Glutamatergic neuron (in vitro differentiated cells): Measurements from ENCODE around the gene ATP9A. TPM values are rescaled to one million over a fixed set of nuclear protein-coding genes. Genes with fewer than 3 reads are reported as not detected.

Experiments
- DNase-seq: peaks from one replicate; pipeline ENCODE4 v3.0.0; 2022
- H3K27ac Mint-ChIP-seq: one replicate; pipeline ENCODE4 v1.8.0; 2020; ENCODE audit warnings: mild to moderate bottlenecking, mixed read lengths, inconsistent platforms; ENCODE audit not compliant: unreplicated experiment
- H3K27me3 Mint-ChIP-seq: one replicate; pipeline ENCODE4 v1.8.0; 2020; ENCODE audit warnings: mild to moderate bottlenecking, moderate library complexity, mixed read lengths, inconsistent platforms; ENCODE audit not compliant: unreplicated experiment
- H3K36me3 Mint-ChIP-seq: one replicate; pipeline ENCODE4 v1.8.0; 2020; ENCODE audit warnings: mild to moderate bottlenecking, mixed read lengths, inconsistent platforms; ENCODE audit not compliant: unreplicated experiment
- H3K4me1 Mint-ChIP-seq: one replicate; pipeline ENCODE4 v1.8.0; 2020; ENCODE audit warnings: mild to moderate bottlenecking, low read depth, mixed read lengths, inconsistent platforms; ENCODE audit not compliant: unreplicated experiment
- H3K4me3 Mint-ChIP-seq: one replicate; pipeline ENCODE4 v1.8.0; 2020; ENCODE audit warnings: mild to moderate bottlenecking, mixed read lengths, inconsistent platforms; ENCODE audit not compliant: unreplicated experiment
- H3K9me3 Mint-ChIP-seq: one replicate; pipeline ENCODE4 v1.8.0; 2020; ENCODE audit warnings: mild to moderate bottlenecking, moderate library complexity, mixed read lengths, inconsistent platforms; ENCODE audit not compliant: unreplicated experiment
- CTCF ChIP-seq: fragments of 200-600 bp; sonication (generic); IDR thresholded peaks from one replicate; pipeline ENCODE4 v1.5.0; 2021; ENCODE audit not compliant: partially characterized antibody, unreplicated experiment
- total RNA-seq: library from RNA; stranded (reverse); fragmentation: NEBNext Ultra II Directional; extraction: Animal tissue kit (Norgen Biotek cat#: 25700); gene quantifications from one replicate; pipeline ENCODE4 v1.2.1, GENCODE V29; 2021; ENCODE audit not compliant: unreplicated experiment

ATP9A gene
- total RNA-seq, 1 donor from 2014 or later = 66.1 TPM

DNA sequence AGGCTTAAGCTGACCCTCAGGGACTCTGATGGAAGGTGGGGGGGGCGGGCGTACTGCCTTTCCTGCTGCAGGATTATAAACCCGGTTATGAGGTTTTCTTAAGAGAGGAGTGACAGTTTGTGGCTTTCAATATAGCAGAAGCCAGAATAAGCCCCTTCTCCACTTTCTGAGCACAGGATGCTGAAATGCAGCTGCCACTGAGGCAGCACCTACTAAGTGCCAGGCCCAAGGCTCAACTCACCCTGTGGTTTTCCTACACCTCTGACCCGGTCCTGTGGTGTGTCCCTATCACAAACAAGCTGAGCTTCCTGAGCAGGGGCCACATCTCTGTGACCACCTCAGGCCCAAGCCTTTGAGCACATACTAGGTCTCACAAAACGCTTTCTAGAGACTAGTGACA is 166.1 kb downstream of the ATP9A start:
- Mint-ChIP-seq H3K4me3 (no peak overlapping the region), H3K4me1 (peaks cover 2% of the 10 kb centered on the region), H3K27ac (no peak overlapping the region), H3K9me3 (peaks cover 2% of the 10 kb centered on the region), H3K27me3 (peaks cover 4% of the 10 kb centered on the region), H3K36me3 (peaks cover 8% of the 10 kb centered on the region)
- TF ChIP-seq CTCF = no peak
- no peak for DNase-seq

GRCh38 chr20:51600950-51601349 is 167.2 kb downstream of the ATP9A start:
- no peak overlapping the region for H3K27ac Mint-ChIP-seq
- H3K4me3 Mint-ChIP-seq = no peak overlapping the region
- TF ChIP-seq CTCF = no peak
- peaks cover 2% of the 10 kb centered on the region for H3K9me3 Mint-ChIP-seq
- H3K36me3 Mint-ChIP-seq = peaks cover 8% of the 10 kb centered on the region
- peaks cover 2% of the 10 kb centered on the region for H3K4me1 Mint-ChIP-seq
- peaks cover 4% of the 10 kb centered on the region for H3K27me3 Mint-ChIP-seq
- DNase-seq = no peak

DNA sequence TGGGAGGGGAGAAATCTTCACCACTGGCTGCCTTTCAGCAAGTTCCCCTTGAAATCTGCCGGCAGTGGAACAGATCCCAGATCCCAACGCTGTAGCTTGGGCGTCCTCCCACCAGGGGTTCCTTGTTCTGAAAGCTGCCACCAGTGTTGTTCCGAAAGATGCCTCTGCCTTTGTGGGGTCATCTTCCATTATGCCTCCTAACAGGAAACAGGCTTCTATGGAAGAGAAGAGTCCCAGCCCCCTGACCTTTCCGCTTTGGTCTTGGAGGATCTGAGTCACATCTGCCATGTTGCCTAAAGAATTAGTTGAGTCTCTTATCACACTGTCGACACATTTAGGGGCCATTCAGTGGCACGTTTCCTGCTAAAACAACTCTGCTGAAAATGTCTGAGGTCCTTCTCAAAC is 168.2 kb downstream of the ATP9A start:
- no peak for TF ChIP-seq CTCF
- DNase-seq = no peak
- no peak overlapping the region for H3K4me3 Mint-ChIP-seq
- peaks cover 4% of the 10 kb centered on the region for H3K27me3 Mint-ChIP-seq
- H3K4me1 Mint-ChIP-seq = peaks cover 2% of the 10 kb centered on the region
- H3K36me3 Mint-ChIP-seq = peaks cover 8% of the 10 kb centered on the region
- H3K27ac Mint-ChIP-seq = no peak overlapping the region
- peaks cover 2% of the 10 kb centered on the region for H3K9me3 Mint-ChIP-seq

DNA sequence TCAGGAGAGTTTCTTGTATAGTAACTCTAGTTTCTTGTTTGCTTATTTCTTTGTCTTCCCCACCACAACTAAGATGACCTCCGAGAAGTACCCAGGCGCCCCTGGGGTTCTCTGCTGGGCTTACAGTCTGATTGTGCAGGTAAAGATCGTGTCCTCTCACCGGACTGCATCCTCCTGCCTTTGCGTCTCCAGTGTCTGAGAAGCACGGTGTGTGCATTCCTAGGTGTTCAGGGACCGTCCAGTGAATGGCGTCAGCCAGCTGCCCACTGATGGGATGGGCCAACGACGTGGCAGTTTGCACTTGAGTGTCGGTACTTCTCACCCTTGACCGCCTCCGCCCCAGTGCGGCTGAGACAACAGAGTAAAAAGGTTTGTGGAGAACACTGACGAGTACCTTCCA is 169.6 kb downstream of the ATP9A start:
- Mint-ChIP-seq H3K27ac (no peak overlapping the region), H3K9me3 (no peaks in the 10 kb centered on the region), H3K4me3 (no peak overlapping the region), H3K4me1 (peaks cover 5% of the 10 kb centered on the region), H3K36me3 (peaks cover 8% of the 10 kb centered on the region), H3K27me3 (peaks cover 4% of the 10 kb centered on the region)
- TF ChIP-seq CTCF = no peak
- no peak for DNase-seq

- Mint-ChIP-seq H3K27ac (no peak overlapping the region), H3K27me3 (peaks cover 4% of the 10 kb centered on the region), H3K4me1 (peaks cover 5% of the 10 kb centered on the region), H3K9me3 (peaks cover 2% of the 10 kb centered on the region), H3K36me3 (peaks cover 8% of the 10 kb centered on the region), H3K4me3 (no peak overlapping the region)
- no peak for DNase-seq
- TF ChIP-seq CTCF = no peak
Measured at GRCh38 chr20:51597389-51598231, 170.6 kb downstream of the ATP9A start.
